NOMO-1 treated with dmso at 0.1 percent for 144 hours (cell line): ENCODE results near the gene ARAP2.
A peak's percentile ranks its signal among the peaks of the same experiment; 100 is the strongest.

ENCODE experiments used
- DNase-seq: peaks from one replicate; lab custom pipeline; 2025; ENCODE audit not compliant: unreplicated experiment; lab: John Stamatoyannopoulos, UW

Gene ARAP2, protein sequence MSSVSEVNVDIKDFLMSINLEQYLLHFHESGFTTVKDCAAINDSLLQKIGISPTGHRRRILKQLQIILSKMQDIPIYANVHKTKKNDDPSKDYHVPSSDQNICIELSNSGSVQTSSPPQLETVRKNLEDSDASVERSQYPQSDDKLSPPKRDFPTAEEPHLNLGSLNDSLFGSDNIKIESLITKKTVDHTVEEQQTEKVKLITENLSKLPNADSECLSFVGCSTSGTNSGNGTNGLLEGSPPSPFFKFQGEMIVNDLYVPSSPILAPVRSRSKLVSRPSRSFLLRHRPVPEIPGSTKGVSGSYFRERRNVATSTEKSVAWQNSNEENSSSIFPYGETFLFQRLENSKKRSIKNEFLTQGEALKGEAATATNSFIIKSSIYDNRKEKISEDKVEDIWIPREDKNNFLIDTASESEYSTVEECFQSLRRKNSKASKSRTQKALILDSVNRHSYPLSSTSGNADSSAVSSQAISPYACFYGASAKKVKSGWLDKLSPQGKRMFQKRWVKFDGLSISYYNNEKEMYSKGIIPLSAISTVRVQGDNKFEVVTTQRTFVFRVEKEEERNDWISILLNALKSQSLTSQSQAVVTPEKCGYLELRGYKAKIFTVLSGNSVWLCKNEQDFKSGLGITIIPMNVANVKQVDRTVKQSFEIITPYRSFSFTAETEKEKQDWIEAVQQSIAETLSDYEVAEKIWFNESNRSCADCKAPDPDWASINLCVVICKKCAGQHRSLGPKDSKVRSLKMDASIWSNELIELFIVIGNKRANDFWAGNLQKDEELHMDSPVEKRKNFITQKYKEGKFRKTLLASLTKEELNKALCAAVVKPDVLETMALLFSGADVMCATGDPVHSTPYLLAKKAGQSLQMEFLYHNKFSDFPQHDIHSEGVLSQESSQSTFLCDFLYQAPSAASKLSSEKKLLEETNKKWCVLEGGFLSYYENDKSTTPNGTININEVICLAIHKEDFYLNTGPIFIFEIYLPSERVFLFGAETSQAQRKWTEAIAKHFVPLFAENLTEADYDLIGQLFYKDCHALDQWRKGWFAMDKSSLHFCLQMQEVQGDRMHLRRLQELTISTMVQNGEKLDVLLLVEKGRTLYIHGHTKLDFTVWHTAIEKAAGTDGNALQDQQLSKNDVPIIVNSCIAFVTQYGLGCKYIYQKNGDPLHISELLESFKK (N-terminal part only)

DNA sequence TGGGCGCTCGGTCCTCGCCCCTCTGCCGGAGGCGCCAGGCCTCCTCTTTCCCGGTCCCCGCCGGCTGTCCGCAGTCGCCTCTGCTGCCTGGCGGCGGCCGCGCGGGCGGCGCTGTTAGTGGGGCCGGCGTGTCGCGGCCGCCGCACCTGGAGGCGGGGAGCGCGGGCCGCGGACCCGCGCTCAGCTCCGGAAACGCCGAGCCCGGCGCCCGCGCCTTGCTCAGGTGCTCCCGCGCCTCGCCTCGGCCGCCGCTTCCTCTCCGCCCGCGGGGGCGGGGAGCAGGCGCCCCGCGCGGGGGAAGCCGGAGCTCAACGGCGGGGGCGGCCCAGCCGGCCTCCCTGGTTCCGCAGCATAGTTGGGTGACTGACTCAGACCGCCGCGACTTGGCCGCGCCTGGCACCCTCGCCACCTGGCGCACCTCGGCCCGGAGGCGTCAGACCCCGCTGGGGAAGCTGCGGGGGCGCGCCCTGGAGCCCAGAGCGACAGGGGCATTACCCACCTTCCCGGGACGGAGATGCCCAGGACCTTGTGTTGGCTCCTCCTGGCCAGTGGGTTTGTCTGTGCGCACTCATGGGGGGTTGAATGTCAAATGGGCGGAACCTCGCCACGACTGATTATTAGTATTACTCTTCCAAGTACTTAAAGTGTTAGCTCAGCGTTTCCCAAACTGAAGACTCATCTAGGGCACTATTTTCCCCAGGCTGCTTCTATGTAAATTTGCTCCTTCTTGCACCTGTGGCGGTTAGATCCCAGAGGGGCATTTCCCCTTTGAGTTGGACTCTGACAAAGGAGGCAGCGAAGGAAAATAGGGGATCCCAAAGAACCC lies at the start of gene ARAP2:
Gene ARAP2 (minus strand): TSS at position 258 of the 826 bp plus-strand sequence. CDS start 15,028 bp downstream, outside the sequence.
- DNase-seq = peak; percentile 41

DNA sequence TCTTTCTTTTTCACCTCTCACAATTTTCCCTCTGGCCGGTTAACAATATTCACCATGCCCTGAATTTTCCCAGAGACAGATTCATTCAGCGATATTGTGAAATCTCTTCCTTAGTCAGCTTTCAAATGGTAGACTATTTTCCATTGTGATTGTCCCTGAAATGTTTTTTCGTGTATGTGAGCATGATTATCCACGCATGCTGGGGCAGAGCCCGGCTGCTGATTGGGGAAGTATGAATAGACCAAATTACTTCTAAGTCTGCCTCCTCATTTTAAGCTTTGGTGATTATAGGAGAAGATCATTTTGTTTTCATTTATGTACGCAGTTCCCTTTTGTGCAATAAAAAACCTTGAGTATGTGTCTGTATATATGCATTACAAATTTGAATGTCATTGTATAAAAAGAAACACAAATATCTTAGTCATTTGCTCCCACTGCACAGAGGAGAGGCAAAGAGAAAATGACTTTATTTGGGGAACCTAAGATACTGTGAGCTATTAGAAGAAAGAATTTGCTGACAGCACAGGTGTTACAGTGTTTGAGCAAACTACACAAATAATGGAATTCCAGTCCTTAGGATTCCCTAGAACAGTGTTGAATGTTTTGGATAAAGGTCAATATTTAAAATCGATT lies 48.4 kb upstream of the ARAP2 start:
- no peak for DNase-seq

DNA sequence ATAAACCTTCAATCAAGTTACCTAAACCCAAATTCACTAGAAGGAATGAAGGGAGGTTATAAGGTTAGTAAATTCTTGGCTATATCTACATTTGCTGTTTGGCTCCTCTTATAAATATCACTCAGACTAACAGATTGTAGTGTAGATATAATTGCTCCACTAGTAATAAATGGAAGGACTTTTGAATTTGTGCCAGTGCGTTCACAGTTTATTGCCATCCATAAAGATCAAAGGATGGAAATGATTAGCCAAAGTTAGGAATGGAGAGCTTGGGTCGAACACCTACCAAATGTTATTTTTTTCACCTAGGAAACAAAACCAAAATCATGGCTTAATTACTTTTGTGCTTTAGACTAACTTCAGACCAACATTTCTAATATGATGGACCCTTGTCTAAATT lies 46.3 kb upstream of the ARAP2 start:
- no peak for DNase-seq

DNA sequence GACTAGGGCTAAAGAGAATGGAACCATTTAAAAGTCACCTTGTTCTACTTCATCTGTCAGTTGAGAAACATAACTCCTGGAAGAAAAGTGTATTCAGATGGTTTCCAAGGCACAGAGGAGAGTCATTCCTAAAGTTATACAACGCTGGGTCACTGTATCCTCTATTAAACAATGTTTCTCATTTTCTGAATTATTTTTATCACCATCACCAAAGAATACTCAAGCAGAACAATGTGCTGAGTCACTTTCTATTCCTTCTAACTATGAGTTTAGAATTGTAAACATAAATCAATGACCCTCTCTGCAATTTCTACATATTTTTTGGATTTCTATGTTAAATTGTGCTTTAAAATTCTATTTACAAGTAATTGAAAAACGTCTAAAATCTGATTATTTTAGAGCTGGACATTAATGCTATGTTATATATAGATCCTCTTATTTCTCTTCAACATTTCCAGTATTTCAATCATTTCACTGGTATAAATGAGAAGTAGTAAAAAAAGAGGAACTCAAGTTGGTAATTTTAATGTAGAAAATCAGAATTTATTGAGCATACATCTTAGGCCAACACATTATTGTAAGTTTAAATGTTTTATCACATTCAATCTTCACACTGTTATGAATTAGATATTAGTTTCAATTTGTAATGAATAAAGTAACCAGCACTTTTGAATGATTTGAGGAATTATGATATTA lies 44.6 kb upstream of the ARAP2 start:
- no peak for DNase-seq

DNA sequence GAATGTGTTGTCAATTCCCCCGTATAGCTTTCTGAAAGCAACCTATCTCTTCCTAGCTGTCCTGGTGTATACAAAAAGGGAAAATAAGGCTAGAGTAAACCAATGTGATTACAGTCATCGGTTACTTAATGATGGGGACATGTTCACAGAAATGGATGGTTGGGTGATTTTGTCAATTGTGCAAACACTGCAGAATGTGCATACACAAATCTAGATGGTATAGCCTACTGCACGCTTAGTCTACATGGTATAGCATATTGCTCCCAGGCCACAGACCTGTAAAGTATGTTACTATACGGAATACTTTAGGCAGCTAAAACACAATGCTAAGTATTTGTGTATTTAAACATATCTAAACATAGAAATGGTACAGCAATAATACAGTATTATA lies 42.2 kb upstream of the ARAP2 start:
- DNase-seq = no peak

DNA sequence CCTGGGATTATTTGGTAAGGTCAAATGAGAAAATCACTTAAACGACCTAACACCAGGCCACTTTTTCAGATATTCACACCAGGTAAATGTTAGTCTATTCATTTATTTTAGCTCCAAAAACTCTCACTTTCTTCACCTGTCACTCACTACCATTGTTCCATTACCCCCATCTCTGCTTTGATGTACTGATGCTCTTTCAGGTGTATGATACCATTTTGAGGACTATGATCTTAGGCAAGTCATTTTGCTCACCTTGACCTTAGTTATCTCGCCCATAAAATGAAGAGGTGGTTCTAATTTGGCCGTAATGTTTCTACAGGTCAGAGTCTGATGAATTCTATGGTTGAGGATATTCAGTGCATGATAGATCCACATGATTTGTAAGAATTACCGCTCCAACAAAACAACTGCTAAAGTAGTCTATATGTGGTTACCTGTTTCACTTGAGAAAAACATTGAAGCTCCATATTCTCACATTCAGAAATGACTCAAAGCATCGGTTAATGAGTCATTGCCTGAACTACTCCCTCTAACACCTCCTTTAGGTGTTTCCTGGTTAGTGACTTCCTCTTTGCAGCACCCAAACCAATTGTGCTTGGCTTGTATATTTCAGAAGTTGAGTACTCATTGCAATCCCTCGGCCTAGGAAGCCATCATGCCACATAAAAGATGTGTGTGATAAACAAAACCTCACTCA lies 41.6 kb upstream of the ARAP2 start:
- peak; percentile 66 for DNase-seq

DNA sequence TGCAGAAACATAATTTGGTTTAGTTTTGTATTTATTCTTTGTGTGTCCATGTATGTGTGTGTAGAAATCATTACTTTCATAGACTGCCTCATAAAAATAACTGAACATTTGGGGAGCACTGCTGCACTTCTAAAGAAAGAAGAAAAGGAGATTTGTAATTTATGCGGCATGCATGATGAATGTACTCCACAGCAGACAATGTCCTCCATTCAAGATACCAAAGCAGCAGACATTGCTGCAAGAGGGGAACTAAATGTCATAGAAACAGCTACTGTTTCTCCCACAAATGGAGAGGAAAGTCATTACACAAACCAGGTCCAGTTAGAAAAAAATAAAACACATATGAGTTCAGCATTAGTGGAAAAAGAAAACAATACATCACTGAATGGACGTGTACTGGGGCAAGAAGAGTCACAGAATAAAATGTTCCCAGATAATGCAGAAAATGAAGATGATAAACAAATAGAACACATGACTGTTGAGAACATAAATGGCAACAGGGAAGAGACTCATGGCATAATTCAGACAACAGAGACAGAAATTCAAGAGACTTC lies 39.7 kb upstream of the ARAP2 start:
- no peak for DNase-seq

DNA sequence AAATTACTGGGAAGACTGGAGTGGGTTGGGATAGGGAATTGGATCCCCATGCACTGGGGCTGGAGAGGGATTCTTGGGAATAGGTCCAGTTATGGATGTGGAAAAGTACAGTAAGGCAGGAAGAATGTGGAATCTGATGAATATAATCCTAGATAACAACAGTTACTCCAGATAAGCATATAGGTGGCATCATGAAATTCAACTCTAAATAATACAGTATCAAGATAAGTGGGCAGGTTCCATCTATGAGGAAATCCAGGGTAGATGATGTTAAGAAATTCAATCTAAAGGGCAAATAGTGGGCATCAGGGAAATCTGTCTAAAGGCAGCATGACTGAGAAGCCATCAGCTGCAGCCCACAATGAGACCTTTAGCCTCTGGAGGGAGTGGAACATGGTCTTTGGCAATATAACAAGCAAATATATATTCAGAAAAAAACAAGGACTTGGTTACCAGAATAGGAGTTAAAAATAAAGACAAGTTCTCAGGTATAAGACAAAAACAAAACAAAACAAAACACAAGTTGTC lies 38.3 kb upstream of the ARAP2 start:
- DNase-seq = no peak

DNA sequence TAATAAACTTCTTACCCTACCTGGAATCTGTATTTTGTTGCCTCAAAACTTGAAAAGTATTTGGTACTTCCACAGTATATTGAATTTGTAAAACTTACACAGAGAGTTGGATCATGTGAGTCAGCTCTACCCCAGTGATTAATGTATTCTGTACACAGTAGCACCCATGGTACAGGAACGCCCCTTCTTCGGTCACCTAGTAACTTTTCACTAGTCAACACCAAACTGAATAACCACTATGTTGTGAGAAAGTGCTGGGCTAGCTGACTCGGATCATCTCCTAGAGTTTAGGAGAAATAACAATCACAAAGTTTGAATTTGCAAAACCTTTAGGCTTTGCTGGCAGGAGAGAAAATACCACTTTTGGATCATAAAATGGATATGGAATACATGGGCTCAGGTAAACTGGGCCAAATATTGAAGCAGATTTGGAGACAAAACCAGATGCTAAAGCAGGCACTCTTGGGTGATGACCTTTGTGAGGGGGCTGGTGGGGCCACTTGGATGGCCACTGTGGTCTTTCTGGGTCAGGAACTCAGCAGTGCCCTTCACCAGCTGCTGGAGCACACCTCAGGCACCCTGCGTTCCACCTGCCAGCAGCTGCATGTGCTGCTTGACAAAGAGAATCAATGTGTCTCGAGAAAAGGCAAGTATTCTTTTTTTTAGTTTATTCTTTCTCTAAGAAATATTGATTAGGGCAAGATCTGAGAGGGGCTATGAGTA lies 37.2 kb upstream of the ARAP2 start, which contains the start of gene DTHD1:
Gene DTHD1 (plus strand): TSS at position 233 of the 723 bp plus-strand sequence. CDS start 143 bp downstream, at position 376.
- no peak for DNase-seq

DNA sequence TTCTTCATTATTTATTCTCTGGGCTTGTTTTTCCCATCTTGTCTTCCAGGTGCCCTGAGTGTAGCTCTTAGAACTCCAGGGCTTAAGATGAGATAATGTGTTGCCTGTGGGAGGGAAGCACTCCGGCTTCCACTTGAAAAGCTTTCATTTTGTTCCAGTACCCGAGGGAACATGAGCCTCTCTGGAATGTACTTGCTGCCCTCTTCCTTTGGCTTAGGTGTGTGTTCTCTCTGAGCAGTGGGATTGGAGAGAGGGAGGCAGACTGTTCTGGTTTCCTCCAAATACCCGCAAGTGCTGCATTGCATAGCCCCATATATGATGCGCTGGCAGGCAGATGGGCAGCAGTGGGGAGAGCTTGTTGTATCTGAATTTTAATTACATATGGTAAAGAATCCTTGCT lies 36.2 kb upstream of the ARAP2 start:
- DNase-seq = no peak

DNA sequence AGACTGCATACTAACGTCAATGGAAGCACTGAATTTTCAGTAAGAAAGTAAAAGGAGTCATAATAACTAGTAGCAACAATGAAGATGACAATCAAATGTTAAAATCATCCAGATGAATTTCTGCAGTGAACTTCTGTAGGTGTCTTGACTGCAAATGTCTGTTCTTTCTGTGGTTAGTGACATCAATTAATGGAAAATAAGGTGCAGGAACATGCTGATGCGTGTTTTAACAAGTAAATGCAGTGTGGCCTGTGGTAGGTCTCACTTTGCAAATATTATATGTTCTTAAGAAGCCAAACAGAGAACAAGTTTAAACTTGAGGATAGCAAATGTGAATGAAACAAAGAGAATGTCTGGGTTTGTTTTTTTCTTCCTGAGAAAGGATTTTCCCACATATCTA lies 34.5 kb upstream of the ARAP2 start:
- no peak for DNase-seq

DNA sequence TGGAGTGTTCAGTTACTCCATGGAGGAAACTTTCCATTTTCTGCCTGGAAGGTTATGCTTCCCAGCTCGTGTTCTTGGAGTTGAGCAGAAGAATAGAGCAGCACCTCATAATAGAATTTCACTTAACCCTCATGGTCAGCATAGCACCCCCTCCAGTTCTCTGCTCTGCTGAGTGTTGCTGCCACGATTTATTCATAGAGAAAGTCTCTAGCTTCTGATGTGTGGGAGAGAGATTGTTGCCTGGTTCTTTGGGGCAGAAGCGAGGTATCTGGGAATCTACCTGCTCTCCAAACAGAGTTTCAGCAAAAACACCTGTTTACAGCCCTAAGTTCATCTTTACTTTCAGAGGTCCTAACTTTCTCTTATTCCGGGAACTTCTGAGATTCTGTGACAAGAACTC lies 33.2 kb upstream of the ARAP2 start:
- no peak for DNase-seq

DNA sequence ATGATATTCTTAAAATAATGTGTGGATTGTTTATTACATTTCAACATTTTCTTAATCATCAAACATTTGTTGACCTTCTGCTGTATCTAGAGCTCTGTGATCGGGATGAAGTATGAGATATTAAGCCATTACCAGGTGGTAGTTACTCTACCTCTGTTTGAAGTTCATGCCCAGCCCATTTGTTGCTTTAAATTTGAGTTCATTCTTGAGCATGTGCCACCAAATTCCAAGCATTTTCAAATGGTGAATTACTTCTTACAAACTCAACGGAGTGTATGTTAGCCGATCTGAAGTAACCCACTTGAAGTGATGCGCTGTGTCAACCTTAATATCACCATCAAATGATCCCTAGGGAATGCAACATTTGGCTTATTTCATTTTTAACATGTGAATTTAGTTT lies 29.8 kb upstream of the ARAP2 start:
- DNase-seq = no peak

DNA sequence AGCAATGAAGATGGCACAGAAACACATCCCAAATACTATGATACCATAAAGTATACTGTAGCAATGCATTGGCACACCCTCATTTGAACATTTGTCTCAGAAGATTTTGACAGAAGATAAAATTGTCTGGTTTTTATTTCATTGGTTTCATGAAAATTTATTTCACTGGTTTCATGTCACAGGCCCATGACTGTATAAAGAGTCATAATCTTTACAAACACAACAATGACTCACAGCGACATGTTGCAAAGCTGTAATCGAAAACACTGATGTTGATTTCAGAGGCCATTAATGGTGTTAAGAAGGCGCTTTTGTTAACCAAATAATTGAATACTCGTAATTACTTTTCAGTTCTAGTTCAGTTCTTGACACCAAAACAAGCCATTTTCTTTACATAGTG lies 29.0 kb upstream of the ARAP2 start:
- no peak for DNase-seq

DNA sequence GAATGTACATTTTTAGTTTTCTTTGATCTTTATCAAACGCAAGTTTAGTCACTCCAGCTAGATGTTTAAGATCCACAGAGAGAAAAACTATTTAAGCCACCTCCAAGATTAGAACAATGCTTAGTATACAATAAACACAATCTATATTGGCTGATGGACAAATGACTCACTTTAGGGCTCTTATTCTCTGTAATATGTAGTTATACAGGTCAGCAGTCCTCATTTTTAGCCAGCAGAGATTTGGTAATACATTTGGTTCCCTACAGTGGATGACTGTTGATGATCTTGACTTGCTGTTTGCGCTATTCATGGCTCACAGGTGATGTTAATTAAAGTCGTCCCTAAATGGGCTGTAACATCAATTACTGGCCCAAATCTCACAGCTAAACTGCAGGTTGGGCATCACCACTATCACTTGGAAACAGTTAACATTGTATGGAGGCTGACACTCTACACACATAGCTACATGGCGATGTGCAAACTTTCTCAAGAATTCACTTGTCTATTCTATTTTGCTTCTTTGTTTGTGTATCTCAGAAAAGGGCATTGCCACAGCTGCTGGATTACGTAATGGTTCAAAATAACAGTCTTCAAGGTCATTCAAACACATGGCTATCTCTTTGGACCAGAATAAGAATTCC lies 25.3 kb upstream of the ARAP2 start:
- no peak for DNase-seq

DNA sequence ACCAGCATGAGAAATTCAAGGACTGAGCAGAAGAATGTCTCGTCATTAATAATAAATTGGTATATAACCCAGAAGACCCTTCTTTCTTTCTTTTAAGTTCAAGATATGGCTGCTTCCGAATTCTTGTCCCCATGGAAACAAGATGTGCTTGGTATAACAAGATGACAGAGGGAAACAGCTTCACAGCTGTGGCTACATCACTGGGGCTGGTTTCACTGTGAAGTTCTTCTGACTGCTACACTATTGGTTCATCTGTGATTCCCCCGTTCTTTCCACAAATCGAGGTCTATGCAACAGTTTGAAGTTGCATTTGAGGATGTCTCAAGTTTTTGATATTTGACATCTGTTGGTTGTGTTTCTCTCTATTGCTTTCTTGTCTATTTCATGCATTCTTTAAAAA lies 24.8 kb upstream of the ARAP2 start:
- no peak for DNase-seq
